Immature natural killer cell (primary cell): ENCODE results near the gene GAGE12H. TPM values are rescaled to one million over a fixed set of nuclear protein-coding genes. Genes with fewer than 3 reads are reported as not detected.

Experiments
- DNase-seq, 3 donors: peaks; one replicate each; pipeline ENCODE4 v3.0.0; 2022; ENCODE audit warnings: mixed read lengths in 1 of 3
- H3K27ac Mint-ChIP-seq, 6 donors: one replicate each; pipeline ENCODE4 v1.8.0; 2020; ENCODE audit warnings: mixed read lengths in 6 of 6, mild to moderate bottlenecking in 5 of 6, inconsistent platforms in 4 of 6, moderate library complexity in 3 of 6
- H3K27me3 Mint-ChIP-seq, 3 donors: one replicate each; pipeline ENCODE4 v1.8.0; 2020 to 2021; ENCODE audit warnings: low read depth in 3 of 3, mild to moderate bottlenecking in 3 of 3, mixed read lengths in 3 of 3, moderate library complexity in 3 of 3, inconsistent platforms in 1 of 3
- H3K36me3 Mint-ChIP-seq, 3 donors: one replicate each; pipeline ENCODE4 v1.8.0; 2020; ENCODE audit warnings: mixed read lengths in 3 of 3, inconsistent platforms in 2 of 3, mild to moderate bottlenecking in 2 of 3
- H3K4me1 Mint-ChIP-seq, 2 donors: one replicate each; pipeline ENCODE4 v1.8.0; 2020; ENCODE audit warnings: inconsistent platforms in 2 of 2, mild to moderate bottlenecking in 2 of 2, mixed read lengths in 2 of 2, moderate library complexity in 1 of 2
- H3K4me3 Mint-ChIP-seq, 5 donors: one replicate each; pipeline ENCODE4 v1.8.0; 2020; ENCODE audit warnings: mild to moderate bottlenecking in 5 of 5, mixed read lengths in 5 of 5, inconsistent platforms in 3 of 5, moderate library complexity in 3 of 5
- H3K9me3 Mint-ChIP-seq, 6 donors: one replicate each; pipeline ENCODE4 v1.8.0; 2020; ENCODE audit warnings: mild to moderate bottlenecking in 6 of 6, mixed read lengths in 6 of 6, inconsistent platforms in 4 of 6, moderate library complexity in 3 of 6
- polyA plus RNA-seq, 3 donors: library from polyadenylated mRNA; unstranded; fragments of 300-500 nt; fragmentation: Illumina TruSeq; gene quantifications; one replicate each; pipeline ENCODE4 v1.2.3, GENCODE V29; 2021

Gene GAGE12H
- polyA plus RNA-seq, 3 donors from 2014 or later = not detected

GRCh38 chrX:49627086-49627777, 47.5 kb downstream of the GAGE12H start:
- H3K9me3 Mint-ChIP-seq = peaks cover 0 to 3% (median 1%) of the 10 kb centered on the region in 6 donors
- DNase-seq = peak in 2 of 3 donors; percentile 6 to 11
- no peaks in the 10 kb centered on the region for H3K36me3 Mint-ChIP-seq
- no peak overlapping the region for H3K27ac Mint-ChIP-seq
- H3K4me3 Mint-ChIP-seq = peak overlapping the region; percentile 37 to 74 (median 58)
- no peaks in the 10 kb centered on the region for H3K4me1 Mint-ChIP-seq
- peaks cover 0 to 12% (median 4%) of the 10 kb centered on the region in 3 donors for H3K27me3 Mint-ChIP-seq

Other genes with a start within 250 kb of the GAGE12H start
- gene GAGE13, start 248.4 kb upstream of the GAGE12H start, polyA plus RNA-seq = not detected
- gene GAGE12C, start 47.8 kb upstream of the GAGE12H start, polyA plus RNA-seq = not detected
- gene GAGE12D, start 38.2 kb upstream of the GAGE12H start, polyA plus RNA-seq = not detected
- gene GAGE12E, start 28.7 kb upstream of the GAGE12H start, polyA plus RNA-seq = not detected
- gene GAGE12F, start 19.1 kb upstream of the GAGE12H start, polyA plus RNA-seq = not detected
- gene GAGE12G, start 9.5 kb upstream of the GAGE12H start, polyA plus RNA-seq = not detected
- gene GAGE2A, start 9.5 kb downstream of the GAGE12H start, polyA plus RNA-seq = not detected
- not detected for gene GAGE1, start 19.1 kb downstream of the GAGE12H start, polyA plus RNA-seq
- not detected for gene PAGE1, start 116.0 kb downstream of the GAGE12H start, polyA plus RNA-seq
- gene PAGE4, start 249.4 kb downstream of the GAGE12H start, polyA plus RNA-seq = not detected